Stimulated activated naive CD4-positive, alpha-beta T cell (primary cell): ENCODE results near the gene SSR3.

Source experiments
- DNase-seq, 6 experiments: peaks; one replicate each; lab custom pipeline; 2025; lab: John Stamatoyannopoulos, UW

Gene SSR3

GRCh38 chr3:156491192-156491591 lies 63.7 kb downstream of the SSR3 start:
- no peak for DNase-seq
